HepG2 (cell line): ENCODE data around the gene PIP5KL1. TPM values are rescaled to one million over a fixed set of nuclear protein-coding genes. Genes with fewer than 3 reads are reported as not detected.

Source experiments
- CCAR2 ChIP-seq: fragments of 200-400 bp; formaldehyde crosslinking; optimal IDR thresholded peaks from 2 replicates; pipeline ENCODE3; 2018; ENCODE audit warnings: low read depth, mild to moderate bottlenecking, low read length, moderate library complexity
- EP300 ChIP-seq, 3 experiments: sonication (generic) in 1 of 3; formaldehyde crosslinking in 1 of 3; IDR thresholded peaks; 2 replicates each; pipeline versions ENCODE4 v1.5.1 to v1.6.1; 2011 to 2020; ENCODE audit warnings: low read depth in 2 of 3, low read length in 2 of 3, borderline replicate concordance in 1 of 3, improper control_type of control experiment in 1 of 3, mild to moderate bottlenecking in 1 of 3, missing genetic modification reagents in 1 of 3, moderate library complexity in 1 of 3
- HDAC2 ChIP-seq: sonication (generic); formaldehyde crosslinking; IDR thresholded peaks from 2 replicates; pipeline ENCODE4 v1.4.0; 2020; ENCODE audit warnings: missing genetic modification reagents
- HES4 ChIP-seq: sonication (generic); formaldehyde crosslinking; IDR thresholded peaks from 2 replicates; pipeline ENCODE4 v1.9.0; 2021; ENCODE audit warnings: mild to moderate bottlenecking, missing genetic modification reagents, borderline replicate concordance
- MIER3 ChIP-seq: IDR thresholded peaks from 2 replicates; pipeline ENCODE4 v1.6.1; 2016; ENCODE audit warnings: missing compliant biosample characterization, borderline replicate concordance
- NFYB ChIP-seq: sonication (generic); formaldehyde crosslinking; IDR thresholded peaks from 2 replicates; pipeline ENCODE4 v1.4.0; 2020; ENCODE audit warnings: missing genetic modification reagents
- PRMT3 ChIP-seq: sonication (generic); formaldehyde crosslinking; IDR thresholded peaks from 2 replicates; pipeline ENCODE4 v1.8.1; 2022; ENCODE audit warnings: low read depth, mild to moderate bottlenecking, moderate library complexity, missing genetic modification reagents, borderline replicate concordance
- XBP1 ChIP-seq: sonication (generic); formaldehyde crosslinking; IDR thresholded peaks from 2 replicates; pipeline ENCODE4 v1.5.0; 2020; ENCODE audit warnings: missing genetic modification reagents
- ZFP90 ChIP-seq: sonication (generic); formaldehyde crosslinking; IDR thresholded peaks from 2 replicates; pipeline ENCODE4 v1.8.0; 2022; ENCODE audit warnings: missing genetic modification reagents, mild to moderate bottlenecking, inconsistent platforms, borderline replicate concordance
- ZNF10 ChIP-seq: sonication (generic); formaldehyde crosslinking; IDR thresholded peaks from 2 replicates; pipeline ENCODE4 v1.4.0; 2020; ENCODE audit warnings: mild to moderate bottlenecking, low read depth, missing genetic modification reagents, borderline replicate concordance
- ZNF563 ChIP-seq: sonication (generic); formaldehyde crosslinking; IDR thresholded peaks from 2 replicates; pipeline ENCODE4 v1.8.0; 2022; ENCODE audit warnings: mild to moderate bottlenecking, moderate library complexity, missing genetic modification reagents
- ZNF614 ChIP-seq: IDR thresholded peaks from 2 replicates; pipeline ENCODE4 v1.6.1; 2018; ENCODE audit warnings: missing biosample characterization, missing genetic modification reagents, inconsistent platforms, borderline replicate concordance
- ZNF747 ChIP-seq: sonication (generic); formaldehyde crosslinking; IDR thresholded peaks from 2 replicates; pipeline ENCODE4 v1.8.1; 2023; ENCODE audit warnings: missing genetic modification reagents, mild to moderate bottlenecking, borderline replicate concordance
- polyA plus RNA-seq, 8 experiments: library from polyadenylated mRNA; depleted of rRNA in 3 of 8; stranded (reverse) in 7 of 8; unstranded in 1 of 8; fragments of >200 nt; fragmentation: Illumina TruSeq in 4 of 8; extraction: Trizol in 4 of 8; gene quantifications; 2 replicates each; pipeline versions ENCODE4 v1.2.1 to v1.2.3, GENCODE V29; 2011 to 2016; ENCODE audit warnings: low read depth in 4 of 8, missing spikeins in 1 of 8, mixed read lengths in 1 of 8; ENCODE audit not compliant: insufficient read depth in 1 of 8
- total RNA-seq, 5 experiments: library from RNA; depleted of rRNA; stranded (reverse); fragments of >200 nt; fragmentation: Illumina TruSeq; extraction: Trizol; gene quantifications; 2 replicates each; pipeline ENCODE4 v1.2.3, GENCODE V29; 2016; ENCODE audit warnings: low read depth in 1 of 5
- TF ChIP-seq, protein P1 (sequence below), 2 experiments: sonication (generic) in 1 of 2; formaldehyde crosslinking in 1 of 2; IDR thresholded peaks; 2 replicates each; pipeline versions ENCODE4 v1.4.0 to v1.6.1; 2016 to 2020; ENCODE audit warnings: borderline replicate concordance in 1 of 2, low read depth in 1 of 2, mild to moderate bottlenecking in 1 of 2, missing genetic modification reagents in 1 of 2
- TF ChIP-seq, protein P2 (sequence below): sonication (generic); formaldehyde crosslinking; IDR thresholded peaks from 2 replicates; pipeline ENCODE4 v1.5.1; 2020; ENCODE audit warnings: missing genetic modification reagents, mild to moderate bottlenecking, borderline replicate concordance
- TF ChIP-seq, protein P3 (sequence below): sonication (generic); formaldehyde crosslinking; IDR thresholded peaks from 2 replicates; pipeline ENCODE4 v1.4.0; 2020; ENCODE audit warnings: missing genetic modification reagents, borderline replicate concordance

PIP5KL1 gene
- total and polyA plus RNA-seq, 2 of the 13 experiments (the other 11 are each of a cell fraction or from before 2014, with no cell fraction given) = 0.20 to 0.49 TPM

DNA sequence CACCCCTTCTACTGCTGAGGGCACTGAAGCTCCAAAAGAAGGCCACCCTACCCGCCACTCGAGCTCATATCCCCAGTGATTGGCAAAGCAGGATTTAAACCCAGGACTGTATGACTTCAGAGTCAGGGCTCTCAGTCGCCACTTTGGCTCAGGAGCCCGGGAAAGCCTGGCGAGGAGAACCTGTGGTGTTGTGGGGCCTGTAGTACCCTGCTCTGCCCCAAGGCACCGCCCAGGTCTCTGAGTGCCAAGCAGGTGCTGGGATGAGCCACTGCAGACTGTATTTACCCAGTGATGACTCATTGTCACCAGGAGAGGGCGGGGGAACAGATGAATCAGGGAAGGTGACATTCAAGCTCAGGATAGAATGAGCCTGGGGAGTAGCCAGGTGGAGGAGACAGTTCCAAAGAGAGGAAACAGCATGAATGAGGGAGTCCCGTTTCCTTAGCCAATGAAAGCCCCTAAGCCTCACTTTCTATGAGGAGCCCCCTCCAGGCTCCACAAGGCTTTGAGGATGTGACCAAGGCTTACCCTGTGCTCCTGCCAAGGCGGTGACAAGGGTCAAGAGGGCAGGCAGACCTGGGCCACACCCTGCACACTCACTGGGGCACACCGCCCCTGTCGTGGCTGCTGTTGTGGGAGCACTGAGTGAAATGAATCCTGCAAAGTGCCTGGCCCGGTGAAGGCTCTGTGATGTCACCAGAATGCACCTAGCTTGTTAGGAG lies 24.9 kb upstream of the PIP5KL1 start (continued):
- TF ChIP-seq MIER3 (CRISPR knock-in tag) (peak; percentile 46; the same call in 1 of the 2 replicates), ZNF747 (CRISPR knock-in tag) (no peak; the same call in 1 of the 2 replicates), EP300 (IDR thresholded peaks at IDR 0.05; ENCODE audit: low read depth in 2 of 2, low read length in 2 of 2) (peak in 1 of 2 experiments; percentile 63; a peak in 2 of 4 replicates), EP300 (CRISPR knock-in tag; IDR thresholded peaks at IDR 0.05; ENCODE audit: borderline replicate concordance) (peak; percentile 43; the same call in 1 of the 2 replicates), CCAR2 (no peak), XBP1 (no peak), HDAC2 (peak; percentile 79), ZNF10 (CRISPR knock-in tag) (no peak), PRMT3 (CRISPR knock-in tag) (no peak), ZNF614 (CRISPR knock-in tag) (peak; percentile 67; the same call in 1 of the 2 replicates), ZFP90 (no peak), ZNF563 (CRISPR knock-in tag) (no peak), NFYB (CRISPR knock-in tag) (no peak), HES4 (CRISPR knock-in tag) (no peak)
- TF ChIP-seq, protein P1, sequence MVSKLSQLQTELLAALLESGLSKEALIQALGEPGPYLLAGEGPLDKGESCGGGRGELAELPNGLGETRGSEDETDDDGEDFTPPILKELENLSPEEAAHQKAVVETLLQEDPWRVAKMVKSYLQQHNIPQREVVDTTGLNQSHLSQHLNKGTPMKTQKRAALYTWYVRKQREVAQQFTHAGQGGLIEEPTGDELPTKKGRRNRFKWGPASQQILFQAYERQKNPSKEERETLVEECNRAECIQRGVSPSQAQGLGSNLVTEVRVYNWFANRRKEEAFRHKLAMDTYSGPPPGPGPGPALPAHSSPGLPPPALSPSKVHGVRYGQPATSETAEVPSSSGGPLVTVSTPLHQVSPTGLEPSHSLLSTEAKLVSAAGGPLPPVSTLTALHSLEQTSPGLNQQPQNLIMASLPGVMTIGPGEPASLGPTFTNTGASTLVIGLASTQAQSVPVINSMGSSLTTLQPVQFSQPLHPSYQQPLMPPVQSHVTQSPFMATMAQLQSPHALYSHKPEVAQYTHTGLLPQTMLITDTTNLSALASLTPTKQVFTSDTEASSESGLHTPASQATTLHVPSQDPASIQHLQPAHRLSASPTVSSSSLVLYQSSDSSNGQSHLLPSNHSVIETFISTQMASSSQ (IDR thresholded peaks at IDR 0.05; ENCODE audit: low read depth) = no peak
- TF ChIP-seq, protein P1 (CRISPR knock-in tag; IDR thresholded peaks at IDR 0.05; ENCODE audit: borderline replicate concordance) = peak; percentile 50; the same call in 1 of the 2 replicates
- TF ChIP-seq, protein P2, sequence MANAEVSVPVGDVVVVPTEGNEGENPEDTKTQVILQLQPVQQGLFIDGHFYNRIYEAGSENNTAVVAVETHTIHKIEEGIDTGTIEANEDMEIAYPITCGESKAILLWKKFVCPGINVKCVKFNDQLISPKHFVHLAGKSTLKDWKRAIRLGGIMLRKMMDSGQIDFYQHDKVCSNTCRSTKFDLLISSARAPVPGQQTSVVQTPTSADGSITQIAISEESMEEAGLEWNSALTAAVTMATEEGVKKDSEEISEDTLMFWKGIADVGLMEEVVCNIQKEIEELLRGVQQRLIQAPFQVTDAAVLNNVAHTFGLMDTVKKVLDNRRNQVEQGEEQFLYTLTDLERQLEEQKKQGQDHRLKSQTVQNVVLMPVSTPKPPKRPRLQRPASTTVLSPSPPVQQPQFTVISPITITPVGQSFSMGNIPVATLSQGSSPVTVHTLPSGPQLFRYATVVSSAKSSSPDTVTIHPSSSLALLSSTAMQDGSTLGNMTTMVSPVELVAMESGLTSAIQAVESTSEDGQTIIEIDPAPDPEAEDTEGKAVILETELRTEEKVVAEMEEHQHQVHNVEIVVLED (CRISPR knock-in tag) = no peak
- TF ChIP-seq, protein P3, sequence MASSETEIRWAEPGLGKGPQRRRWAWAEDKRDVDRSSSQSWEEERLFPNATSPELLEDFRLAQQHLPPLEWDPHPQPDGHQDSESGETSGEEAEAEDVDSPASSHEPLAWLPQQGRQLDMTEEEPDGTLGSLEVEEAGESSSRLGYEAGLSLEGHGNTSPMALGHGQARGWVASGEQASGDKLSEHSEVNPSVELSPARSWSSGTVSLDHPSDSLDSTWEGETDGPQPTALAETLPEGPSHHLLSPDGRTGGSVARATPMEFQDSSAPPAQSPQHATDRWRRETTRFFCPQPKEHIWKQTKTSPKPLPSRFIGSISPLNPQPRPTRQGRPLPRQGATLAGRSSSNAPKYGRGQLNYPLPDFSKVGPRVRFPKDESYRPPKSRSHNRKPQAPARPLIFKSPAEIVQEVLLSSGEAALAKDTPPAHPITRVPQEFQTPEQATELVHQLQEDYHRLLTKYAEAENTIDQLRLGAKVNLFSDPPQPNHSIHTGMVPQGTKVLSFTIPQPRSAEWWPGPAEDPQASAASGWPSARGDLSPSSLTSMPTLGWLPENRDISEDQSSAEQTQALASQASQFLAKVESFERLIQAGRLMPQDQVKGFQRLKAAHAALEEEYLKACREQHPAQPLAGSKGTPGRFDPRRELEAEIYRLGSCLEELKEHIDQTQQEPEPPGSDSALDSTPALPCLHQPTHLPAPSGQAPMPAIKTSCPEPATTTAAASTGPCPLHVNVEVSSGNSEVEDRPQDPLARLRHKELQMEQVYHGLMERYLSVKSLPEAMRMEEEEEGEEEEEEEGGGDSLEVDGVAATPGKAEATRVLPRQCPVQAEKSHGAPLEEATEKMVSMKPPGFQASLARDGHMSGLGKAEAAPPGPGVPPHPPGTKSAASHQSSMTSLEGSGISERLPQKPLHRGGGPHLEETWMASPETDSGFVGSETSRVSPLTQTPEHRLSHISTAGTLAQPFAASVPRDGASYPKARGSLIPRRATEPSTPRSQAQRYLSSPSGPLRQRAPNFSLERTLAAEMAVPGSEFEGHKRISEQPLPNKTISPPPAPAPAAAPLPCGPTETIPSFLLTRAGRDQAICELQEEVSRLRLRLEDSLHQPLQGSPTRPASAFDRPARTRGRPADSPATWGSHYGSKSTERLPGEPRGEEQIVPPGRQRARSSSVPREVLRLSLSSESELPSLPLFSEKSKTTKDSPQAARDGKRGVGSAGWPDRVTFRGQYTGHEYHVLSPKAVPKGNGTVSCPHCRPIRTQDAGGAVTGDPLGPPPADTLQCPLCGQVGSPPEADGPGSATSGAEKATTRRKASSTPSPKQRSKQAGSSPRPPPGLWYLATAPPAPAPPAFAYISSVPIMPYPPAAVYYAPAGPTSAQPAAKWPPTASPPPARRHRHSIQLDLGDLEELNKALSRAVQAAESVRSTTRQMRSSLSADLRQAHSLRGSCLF (CRISPR knock-in tag) = no peak
